Measurements from ENCODE around the gene ARL14.
A peak's percentile ranks its signal among the peaks of the same experiment; 100 is the strongest.
"Not testable (repeated sequence)": the region's sequence is repeated elsewhere in the genome, so short reads cannot be mapped to it uniquely, and the experiment has no call there.

Gene ARL14

GRCh38 chr3:160698599-160699195 lies 21.7 kb downstream of the ARL14 start:
- Histone ChIP-seq H3K27ac (no peak overlapping the region), H3K4me3 (no peak overlapping the region)
- no peak for TF ChIP-seq CTCF (IDR thresholded peaks at IDR 0.05)
- no peak for DNase-seq (ENCODE audit: low spot score)

DNA sequence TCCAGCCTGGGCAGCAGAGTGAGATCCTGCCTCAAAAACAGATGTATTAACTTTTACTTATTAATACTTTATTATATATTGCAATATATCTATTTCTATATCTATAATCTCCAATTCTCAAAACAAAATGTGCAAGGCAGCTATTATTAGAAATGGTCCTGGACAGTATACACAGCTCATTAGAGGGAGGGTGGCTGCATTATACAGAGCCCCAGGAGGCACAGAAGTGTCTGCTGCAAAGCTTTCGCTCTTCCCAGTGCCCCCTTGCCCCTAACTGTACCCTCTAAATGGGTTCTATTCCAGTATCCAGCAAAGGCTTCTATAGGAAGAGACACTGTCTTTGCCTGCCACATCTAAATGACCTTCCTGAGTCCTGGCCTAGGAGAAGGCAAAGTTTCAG lies 24.5 kb downstream of the ARL14 start:
- TF ChIP-seq CTCF (IDR thresholded peaks at IDR 0.05), result no peak
- no peak for DNase-seq (ENCODE audit: low spot score)
- Histone ChIP-seq H3K27ac (no peak overlapping the region), H3K4me3 (no peak overlapping the region)

GRCh38 chr3:160702290-160702689 lies 25.3 kb downstream of the ARL14 start:
- H3K27ac ChIP-seq, result no peak overlapping the region
- no peak for TF ChIP-seq CTCF (IDR thresholded peaks at IDR 0.05)
- DNase-seq (ENCODE audit: low spot score), result no peak
- no peak overlapping the region for H3K4me3 ChIP-seq

- Histone ChIP-seq H3K27ac (no peak overlapping the region), H3K4me3 (no peak overlapping the region)
- no peak for DNase-seq (ENCODE audit: low spot score)
- no peak for TF ChIP-seq CTCF (IDR thresholded peaks at IDR 0.05)
Observed at GRCh38 chr3:160703974-160704373, 27.0 kb downstream of the ARL14 start.

GRCh38 chr3:160707187-160707794 lies 30.3 kb downstream of the ARL14 start:
- Histone ChIP-seq H3K27ac (no peak overlapping the region), H3K4me3 (no peak overlapping the region)
- peak; percentile 50 for TF ChIP-seq CTCF (IDR thresholded peaks at IDR 0.05)
- DNase-seq (ENCODE audit: low spot score), result no peak

GRCh38 chr3:160709477-160710182 lies 32.7 kb downstream of the ARL14 start:
- no peak for TF ChIP-seq CTCF (IDR thresholded peaks at IDR 0.05)
- no peak for DNase-seq (ENCODE audit: low spot score)
- Histone ChIP-seq H3K4me3 (no peak overlapping the region), H3K27ac (no peak overlapping the region)

- not testable (repeated sequence) for DNase-seq (ENCODE audit: low spot score); H3K27ac ChIP-seq; H3K4me3 ChIP-seq
Observed at GRCh38 chr3:160713144-160713543, 36.2 kb downstream of the ARL14 start.
